Upper lobe of right lung (tissue), 1 donor: ENCODE measurements around the gene AIFM1. TPM values are rescaled to one million over a fixed set of nuclear protein-coding genes. Genes with fewer than 3 reads are reported as not detected.

Experiments used
- ATAC-seq: fragments of 200-7000 bp; cut with Tn5 transposase; one replicate; pipeline ENCODE4 v1.9.1; 2020; ENCODE audit warnings: mild to moderate bottlenecking, moderate library complexity
- DNase-seq: peaks from one replicate; pipeline ENCODE4 v3.0.0-alpha.2; 2020
- H3K27ac ChIP-seq: fragments of 200-600 bp; one replicate; pipeline ENCODE4 v1.8.0; 2022
- H3K27me3 ChIP-seq: fragments of 200-600 bp; one replicate; pipeline ENCODE4 v1.8.0; 2022; ENCODE audit warnings: mild to moderate bottlenecking
- H3K36me3 ChIP-seq: fragments of 200-600 bp; one replicate; pipeline ENCODE4 v1.8.0; 2022
- H3K4me1 ChIP-seq: fragments of 200-600 bp; one replicate; pipeline ENCODE4 v1.8.0; 2022
- H3K4me3 ChIP-seq: fragments of 200-600 bp; one replicate; pipeline ENCODE4 v1.8.0; 2022; ENCODE audit warnings: mild to moderate bottlenecking
- H3K9me3 ChIP-seq: fragments of 200-600 bp; one replicate; pipeline ENCODE4 v1.8.0; 2022
- CTCF ChIP-seq: fragments of 200-600 bp; IDR thresholded peaks from one replicate; pipeline ENCODE4 v1.8.0; 2022; ENCODE audit warnings: antibody characterized with exemption
- intact Hi-C: fragments of 100-400 bp; cut with DNase I; formaldehyde crosslinking; loops from one replicate; pipeline ENCODE4 v1.11.0; 2022
- total RNA-seq: library from RNA; stranded (reverse); fragmentation: NEBNext Ultra II Directional; extraction: Animal tissue kit (Norgen Biotek cat#: 25700); gene quantifications from one replicate; pipeline ENCODE4 v1.2.1, GENCODE V29; 2021
- donor health status: DM: no; HTN: yes; CAD: no; lungs with severe emphysema.

The AIFM1 gene
- total RNA-seq, 1 donor from 2014 or later = 23.2 TPM

DNA sequence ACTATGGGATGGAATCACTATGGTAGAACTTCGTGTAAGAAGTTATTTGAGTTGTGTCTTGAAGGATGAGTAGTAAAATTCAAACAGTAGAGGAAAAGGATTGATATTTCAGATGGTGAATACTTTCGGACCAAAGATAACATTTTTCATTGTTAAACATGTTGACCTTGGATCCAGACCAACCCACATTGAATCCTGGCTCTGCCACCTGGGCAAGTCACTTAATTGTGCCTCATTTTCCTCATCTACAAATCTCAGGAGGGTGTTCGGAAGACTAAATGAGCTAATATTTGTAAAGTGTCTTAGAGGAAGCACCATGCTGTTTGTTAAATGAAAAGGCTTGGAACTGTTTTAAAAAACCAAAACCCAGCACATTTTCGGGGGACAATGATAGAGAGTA is 1.4 kb upstream of the AIFM1 start:
- H3K36me3 ChIP-seq = no peaks in the 10 kb centered on the region
- no peak for ATAC-seq
- H3K9me3 ChIP-seq = no peaks in the 10 kb centered on the region
- H3K4me3 ChIP-seq = peak overlapping the region; percentile 66
- intact Hi-C loops = no loop called here
- no peaks in the 10 kb centered on the region for H3K27me3 ChIP-seq
- TF ChIP-seq CTCF = no peak
- DNase-seq = no peak
- peaks cover 13% of the 10 kb centered on the region for H3K4me1 ChIP-seq
- no peak overlapping the region for H3K27ac ChIP-seq

DNA sequence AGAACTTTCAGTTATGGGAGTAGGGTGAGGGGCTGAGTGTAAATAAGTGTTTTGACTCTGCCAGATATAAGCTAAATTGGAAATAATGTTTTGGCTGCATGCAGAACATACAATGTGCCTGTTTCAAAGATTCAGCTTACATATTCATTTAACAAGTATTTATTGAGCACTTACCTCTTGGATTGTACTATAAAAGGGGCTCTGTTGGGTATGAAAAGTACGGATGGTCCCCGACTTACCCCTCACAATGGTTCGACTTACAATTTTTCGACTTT is 799 bp upstream of the AIFM1 start:
- no peaks in the 10 kb centered on the region for H3K36me3 ChIP-seq
- TF ChIP-seq CTCF = no peak
- peaks cover 13% of the 10 kb centered on the region for H3K4me1 ChIP-seq
- no peak for DNase-seq
- H3K27me3 ChIP-seq = no peaks in the 10 kb centered on the region
- no peak for ATAC-seq
- no peaks in the 10 kb centered on the region for H3K9me3 ChIP-seq
- peak overlapping the region; percentile 84 for H3K27ac ChIP-seq
- peak overlapping the region; percentile 66 for H3K4me3 ChIP-seq
- intact Hi-C loops = no loop called here

GRCh38 chrX:130165181-130165702 is 399 bp downstream of the AIFM1 start:
- TF ChIP-seq CTCF = no peak
- Histone ChIP-seq H3K36me3 (no peaks in the 10 kb centered on the region), H3K4me1 (peaks cover 13% of the 10 kb centered on the region), H3K9me3 (no peaks in the 10 kb centered on the region), H3K27ac (peak overlapping the region; percentile 84), H3K27me3 (no peaks in the 10 kb centered on the region), H3K4me3 (peak overlapping the region; percentile 66)
- intact Hi-C loops = no loop called here
- ATAC-seq = no peak
- no peak for DNase-seq

- no peak for TF ChIP-seq CTCF
- no peak for ATAC-seq
- Histone ChIP-seq H3K9me3 (no peaks in the 10 kb centered on the region), H3K4me3 (no peak overlapping the region), H3K27ac (no peak overlapping the region), H3K27me3 (no peaks in the 10 kb centered on the region), H3K36me3 (no peaks in the 10 kb centered on the region), H3K4me1 (peaks cover 13% of the 10 kb centered on the region)
- DNase-seq = no peak
- intact Hi-C loops = no loop called here
These were observed 2.2 kb downstream of the AIFM1 start for GRCh38 chrX:130163398-130163797.

GRCh38 chrX:130162094-130162735 is 3.4 kb downstream of the AIFM1 start:
- DNase-seq = no peak
- no peaks in the 10 kb centered on the region for H3K27me3 ChIP-seq
- H3K9me3 ChIP-seq = no peaks in the 10 kb centered on the region
- intact Hi-C loops = no loop called here
- peaks cover 13% of the 10 kb centered on the region for H3K4me1 ChIP-seq
- no peak for TF ChIP-seq CTCF
- H3K36me3 ChIP-seq = no peaks in the 10 kb centered on the region
- H3K27ac ChIP-seq = no peak overlapping the region
- H3K4me3 ChIP-seq = no peak overlapping the region
- ATAC-seq = no peak

DNA sequence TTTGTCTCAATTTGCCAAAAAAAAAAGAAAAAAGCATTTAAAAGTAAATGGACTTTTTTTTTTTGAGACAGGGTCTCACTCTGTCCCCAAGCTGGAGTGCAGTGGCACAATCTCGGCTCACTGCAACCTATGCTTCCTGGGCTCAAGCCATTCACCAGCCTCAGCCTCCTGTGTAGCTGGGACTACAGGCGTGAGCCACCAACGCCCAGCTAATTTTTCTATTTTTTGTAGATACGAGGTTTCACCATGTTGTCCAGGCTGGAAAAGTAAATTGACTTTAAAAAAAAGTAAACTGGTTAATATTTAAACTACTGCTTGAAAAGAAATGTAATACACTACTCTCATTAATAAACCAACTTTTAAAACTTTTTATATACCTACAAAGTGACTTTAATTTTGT is 5.9 kb downstream of the AIFM1 start:
- Histone ChIP-seq H3K4me1 (peaks cover 7% of the 10 kb centered on the region), H3K36me3 (no peaks in the 10 kb centered on the region), H3K27ac (no peak overlapping the region), H3K4me3 (no peak overlapping the region), H3K27me3 (no peaks in the 10 kb centered on the region), H3K9me3 (no peaks in the 10 kb centered on the region)
- intact Hi-C loops = no loop called here
- no peak for TF ChIP-seq CTCF
- DNase-seq = no peak
- no peak for ATAC-seq
